H9 (cell line): ENCODE measurements around the gene CDK14. TPM values are rescaled to one million over a fixed set of nuclear protein-coding genes. Genes with fewer than 3 reads are reported as not detected.

Experiments used
- DNase-seq: peaks from one replicate; pipeline ENCODE4 v3.0.0-alpha.2; 2017
- H2AFZ ChIP-seq: one replicate; pipeline ENCODE4 v1.6.1; 2013; ENCODE audit warnings: mild to moderate bottlenecking, low read length, control low read depth, moderate library complexity
- H2AK5ac ChIP-seq: 2 replicates; pipeline ENCODE4 v1.6.1; 2013; ENCODE audit warnings: low read length, control low read depth, mixed read lengths; ENCODE audit not compliant: insufficient read length
- H2BK120ac ChIP-seq: one replicate; pipeline ENCODE4 v1.6.1; 2013; ENCODE audit warnings: low read depth, mild to moderate bottlenecking, low read length, control low read depth, inconsistent platforms; ENCODE audit not compliant: poor library complexity, severe bottlenecking
- H2BK12ac ChIP-seq: 2 replicates; pipeline ENCODE4 v1.6.1; 2013; ENCODE audit warnings: low read length, control low read depth, mixed read lengths, low read depth; ENCODE audit not compliant: insufficient read length
- H2BK15ac ChIP-seq: 2 replicates; pipeline ENCODE4 v1.6.1; 2013; ENCODE audit warnings: low read depth, low read length, control low read depth
- H2BK20ac ChIP-seq: one replicate; pipeline ENCODE4 v1.6.1; 2013; ENCODE audit warnings: low read depth, mild to moderate bottlenecking, low read length, control low read depth, inconsistent platforms; ENCODE audit not compliant: poor library complexity, severe bottlenecking
- H2BK5ac ChIP-seq: 2 replicates; pipeline ENCODE4 v1.6.1; 2013; ENCODE audit warnings: low read length, control low read depth, mixed read lengths; ENCODE audit not compliant: insufficient read length
- H3K14ac ChIP-seq: 2 replicates; pipeline ENCODE4 v1.6.1; 2013; ENCODE audit warnings: low read length, control low read depth; ENCODE audit not compliant: insufficient read depth
- H3K18ac ChIP-seq: 2 replicates; pipeline ENCODE4 v1.6.1; 2013; ENCODE audit warnings: low read depth, mild to moderate bottlenecking, mixed read lengths, low read length, control low read depth; ENCODE audit not compliant: insufficient read length
- H3K23ac ChIP-seq: 2 replicates; pipeline ENCODE4 v1.6.1; 2013; ENCODE audit warnings: low read length, control low read depth, mixed read lengths, low read depth; ENCODE audit not compliant: insufficient read length
- H3K23me2 ChIP-seq: 2 replicates; pipeline ENCODE4 v1.6.1; 2013; ENCODE audit warnings: low read depth, mild to moderate bottlenecking, mixed read lengths, low read length, control low read depth; ENCODE audit not compliant: insufficient read length, poor library complexity, severe bottlenecking
- H3K27ac ChIP-seq: 2 replicates; pipeline ENCODE4 v1.5.1; 2013; ENCODE audit warnings: low read length, control low read depth, mixed read lengths, low read depth; ENCODE audit not compliant: insufficient read length
- H3K27me3 ChIP-seq: 2 replicates; pipeline ENCODE4 v1.6.1; 2013; ENCODE audit warnings: low read length, control low read depth, inconsistent platforms; ENCODE audit not compliant: insufficient read depth
- H3K4ac ChIP-seq: 2 replicates; pipeline ENCODE4 v1.6.1; 2013; ENCODE audit warnings: low read depth, mild to moderate bottlenecking, control low read depth, inconsistent platforms, low read length, moderate library complexity
- H3K4me1 ChIP-seq: 2 replicates; pipeline ENCODE4 v1.6.1; 2013; ENCODE audit warnings: low read length, control low read depth, inconsistent platforms; ENCODE audit not compliant: insufficient read depth
- H3K4me2 ChIP-seq: 2 replicates; pipeline ENCODE4 v1.6.1; 2013; ENCODE audit warnings: low read length, control low read depth, mixed read lengths; ENCODE audit not compliant: insufficient read length, insufficient read depth
- H3K56ac ChIP-seq: 2 replicates; pipeline ENCODE4 v1.6.1; 2013; ENCODE audit warnings: low read depth, mild to moderate bottlenecking, mixed read lengths, low read length, control low read depth; ENCODE audit not compliant: insufficient read length
- H3K79me1 ChIP-seq: 2 replicates; pipeline ENCODE4 v1.6.1; 2013; ENCODE audit warnings: low read depth, mild to moderate bottlenecking, moderate library complexity, low read length, control low read depth, inconsistent platforms; ENCODE audit not compliant: insufficient read depth, poor library complexity, severe bottlenecking
- H3K79me2 ChIP-seq: 2 replicates; pipeline ENCODE4 v1.6.1; 2013; ENCODE audit warnings: low read length, control low read depth, inconsistent platforms; ENCODE audit not compliant: insufficient read depth
- H3K9ac ChIP-seq: 2 replicates; pipeline ENCODE4 v1.6.1; 2013; ENCODE audit warnings: low read length, control low read depth, mixed read lengths; ENCODE audit not compliant: insufficient read length; ENCODE audit errors: extremely low read depth
- H3K9me3 ChIP-seq: one replicate; pipeline ENCODE4 v1.6.1; 2013; ENCODE audit warnings: low read depth, low read length, inconsistent platforms; ENCODE audit not compliant: control insufficient read depth
- H3T11ph ChIP-seq: one replicate; pipeline ENCODE4 v1.6.1; 2013; ENCODE audit warnings: mild to moderate bottlenecking, low read length, control low read depth, inconsistent platforms
- H4K20me1 ChIP-seq: one replicate; pipeline ENCODE4 v1.6.1; 2013; ENCODE audit not compliant: control insufficient read depth, insufficient read length, insufficient read depth
- H4K5ac ChIP-seq: 2 replicates; pipeline ENCODE4 v1.6.1; 2013; ENCODE audit warnings: low read depth, mild to moderate bottlenecking, mixed read lengths, low read length, control low read depth; ENCODE audit not compliant: insufficient read length
- H4K8ac ChIP-seq: replicated peaks from 2 replicates; pipeline ENCODE4 v1.6.1; 2013; ENCODE audit warnings: low read length, control low read depth, mixed read lengths, low read depth; ENCODE audit not compliant: insufficient read length
- H4K91ac ChIP-seq: 2 replicates; pipeline ENCODE4 v1.6.1; 2013; ENCODE audit warnings: low read depth, mild to moderate bottlenecking, moderate library complexity, mixed read lengths, low read length, control low read depth; ENCODE audit not compliant: insufficient read length
- H3K27ac Mint-ChIP-seq, 3 experiments: 2 replicates in 2 of 3; 3 replicates in 1 of 3; pipeline ENCODE4 v1.8.0; 2020 to 2021; ENCODE audit warnings: mixed read lengths in 3 of 3, mild to moderate bottlenecking in 1 of 3, moderate library complexity in 1 of 3
- H3K27me3 Mint-ChIP-seq: 2 replicates; pipeline ENCODE4 v1.8.0; 2021; ENCODE audit warnings: low read depth, mild to moderate bottlenecking, moderate library complexity, mixed read lengths
- H3K36me3 Mint-ChIP-seq, 3 experiments: 2 replicates in 2 of 3; 3 replicates in 1 of 3; pipeline ENCODE4 v1.8.0; 2020 to 2021; ENCODE audit warnings: low read depth in 3 of 3, mixed read lengths in 3 of 3; ENCODE audit not compliant: insufficient read depth in 1 of 3
- H3K4me1 Mint-ChIP-seq, 2 experiments: 2 replicates each; pipeline ENCODE4 v1.8.0; 2020; ENCODE audit warnings: mixed read lengths in 2 of 2
- H3K4me3 Mint-ChIP-seq, 2 experiments: 2 replicates in 1 of 2; 3 replicates in 1 of 2; pipeline ENCODE4 v1.8.0; 2020 to 2021; ENCODE audit warnings: mild to moderate bottlenecking in 2 of 2, mixed read lengths in 2 of 2, moderate library complexity in 1 of 2
- H3K9me3 Mint-ChIP-seq, 2 experiments: 2 replicates in 1 of 2; 3 replicates in 1 of 2; pipeline ENCODE4 v1.8.0; 2020; ENCODE audit warnings: mild to moderate bottlenecking in 2 of 2, mixed read lengths in 2 of 2, moderate library complexity in 1 of 2
- total RNA-seq: library from RNA; stranded (reverse); gene quantifications from 2 replicates; pipeline ENCODE4 v1.2.1, GENCODE V29; 2021
- TF ChIP-seq, protein P1 (sequence below): fragments of 200-600 bp; sonication (generic); conservative IDR thresholded peaks from 3 replicates; pipeline ENCODE4 v1.8.0; 2021; ENCODE audit warnings: antibody characterized with exemption, mild to moderate bottlenecking

The CDK14 gene
- total RNA-seq, 1 experiment from 2014 or later, result 23.9 TPM

DNA sequence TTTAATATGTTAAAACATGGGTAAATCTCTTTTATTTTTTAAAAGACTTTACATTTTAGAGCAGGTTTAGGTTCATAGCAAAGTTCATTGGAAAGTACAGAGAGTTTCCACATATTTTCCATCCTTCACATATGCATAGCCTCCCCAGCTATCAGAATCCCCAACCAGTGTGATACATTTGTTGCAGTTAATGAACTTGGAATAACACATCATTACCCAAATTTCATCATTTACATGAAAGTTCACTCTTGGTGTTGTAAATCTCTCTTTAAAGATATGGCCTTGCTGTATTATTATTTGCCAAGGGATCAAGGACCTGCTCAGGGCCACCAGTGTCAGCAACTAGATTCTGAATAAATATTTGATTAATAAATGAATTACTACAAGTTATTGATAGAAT lies 263.4 kb downstream of the CDK14 start:
- Histone ChIP-seq H3K79me2 (no peaks in the 10 kb centered on the region), H3K14ac (no peak overlapping the region), H2AFZ (no peak overlapping the region), H3K18ac (no peak overlapping the region), H4K5ac (no peak overlapping the region), H3K4ac (no peak overlapping the region), H3K23ac (no peak overlapping the region), H3K4me1 (no peaks in the 10 kb centered on the region), H2BK20ac (no peak overlapping the region), H3K27ac (no peak overlapping the region), H4K91ac (no peak overlapping the region), H4K20me1 (no peaks in the 10 kb centered on the region), H3K4me2 (no peak overlapping the region), H3K79me1 (no peaks in the 10 kb centered on the region), H3K56ac (no peak overlapping the region), H3K23me2 (no peaks in the 10 kb centered on the region), H4K8ac (no peak overlapping the region), H3T11ph (no peak overlapping the region), H2BK5ac (no peak overlapping the region), H3K27me3 (no peaks in the 10 kb centered on the region), H2BK120ac (no peak overlapping the region), H3K9ac (no peak overlapping the region), H2BK15ac (no peak overlapping the region), H3K9me3 (no peaks in the 10 kb centered on the region), H2AK5ac (no peak overlapping the region), H2BK12ac (no peak overlapping the region)
- peaks cover 0 to 6% of the 10 kb centered on the region in 2 experiments; a peak in 1 of 4 replicates for H3K4me1 Mint-ChIP-seq
- no peak for DNase-seq
- H3K9me3 Mint-ChIP-seq, result no peaks in the 10 kb centered on the region
- H3K4me3 Mint-ChIP-seq, result no peak overlapping the region
- TF ChIP-seq, protein P1, sequence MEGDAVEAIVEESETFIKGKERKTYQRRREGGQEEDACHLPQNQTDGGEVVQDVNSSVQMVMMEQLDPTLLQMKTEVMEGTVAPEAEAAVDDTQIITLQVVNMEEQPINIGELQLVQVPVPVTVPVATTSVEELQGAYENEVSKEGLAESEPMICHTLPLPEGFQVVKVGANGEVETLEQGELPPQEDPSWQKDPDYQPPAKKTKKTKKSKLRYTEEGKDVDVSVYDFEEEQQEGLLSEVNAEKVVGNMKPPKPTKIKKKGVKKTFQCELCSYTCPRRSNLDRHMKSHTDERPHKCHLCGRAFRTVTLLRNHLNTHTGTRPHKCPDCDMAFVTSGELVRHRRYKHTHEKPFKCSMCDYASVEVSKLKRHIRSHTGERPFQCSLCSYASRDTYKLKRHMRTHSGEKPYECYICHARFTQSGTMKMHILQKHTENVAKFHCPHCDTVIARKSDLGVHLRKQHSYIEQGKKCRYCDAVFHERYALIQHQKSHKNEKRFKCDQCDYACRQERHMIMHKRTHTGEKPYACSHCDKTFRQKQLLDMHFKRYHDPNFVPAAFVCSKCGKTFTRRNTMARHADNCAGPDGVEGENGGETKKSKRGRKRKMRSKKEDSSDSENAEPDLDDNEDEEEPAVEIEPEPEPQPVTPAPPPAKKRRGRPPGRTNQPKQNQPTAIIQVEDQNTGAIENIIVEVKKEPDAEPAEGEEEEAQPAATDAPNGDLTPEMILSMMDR, result no peak
- H3K36me3 Mint-ChIP-seq, result no peaks in the 10 kb centered on the region; a peak in 1 of 7 replicates
- H3K27ac Mint-ChIP-seq, result no peak overlapping the region
- no peaks in the 10 kb centered on the region for H3K27me3 Mint-ChIP-seq
